Testis (tissue), 2 donors: ENCODE measurements around the gene HSFX3.
"Not testable (repeated sequence)": the region's sequence is repeated elsewhere in the genome, so short reads cannot be mapped to it uniquely, and the experiment has no call there.

Source experiments
- POLR2A ChIP-seq: fragments of 450-650 bp; IDR thresholded peaks from one replicate; pipeline ENCODE4 v1.6.1; 2017; ENCODE audit warnings: antibody characterized with exemption, mild to moderate bottlenecking, moderate library complexity
- TF ChIP-seq, protein P1 (sequence below), 3 experiments: fragments of 450-650 bp in 2 of 3; fragments of 200-600 bp in 1 of 3; sonication (generic) in 1 of 3; IDR thresholded peaks; one replicate each; pipeline ENCODE4 v1.5.1; 2016 to 2019; ENCODE audit warnings: antibody characterized with exemption in 3 of 3, mild to moderate bottlenecking in 2 of 3, moderate library complexity in 1 of 3

DNA sequence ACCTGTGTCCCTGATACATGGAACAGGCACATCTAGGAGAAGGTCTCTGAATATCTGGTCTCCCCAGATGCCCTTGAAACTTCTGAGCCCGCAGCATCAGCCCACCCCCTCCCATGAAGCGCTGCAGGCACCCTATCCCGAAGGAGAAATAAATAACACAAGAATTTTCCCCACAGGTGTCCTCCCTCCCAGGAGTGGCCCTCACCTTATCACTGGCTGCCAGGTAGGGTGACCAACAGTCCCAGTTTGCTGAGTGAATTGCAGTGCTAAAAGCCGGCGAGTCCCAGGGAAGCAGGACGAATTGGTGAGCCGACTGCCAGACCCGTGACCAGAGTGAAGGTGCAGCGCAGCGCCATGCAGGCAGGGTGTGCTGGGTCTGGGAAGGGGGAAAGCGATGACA is 15.7 kb downstream of the HSFX3 start:
- TF ChIP-seq, protein P1, sequence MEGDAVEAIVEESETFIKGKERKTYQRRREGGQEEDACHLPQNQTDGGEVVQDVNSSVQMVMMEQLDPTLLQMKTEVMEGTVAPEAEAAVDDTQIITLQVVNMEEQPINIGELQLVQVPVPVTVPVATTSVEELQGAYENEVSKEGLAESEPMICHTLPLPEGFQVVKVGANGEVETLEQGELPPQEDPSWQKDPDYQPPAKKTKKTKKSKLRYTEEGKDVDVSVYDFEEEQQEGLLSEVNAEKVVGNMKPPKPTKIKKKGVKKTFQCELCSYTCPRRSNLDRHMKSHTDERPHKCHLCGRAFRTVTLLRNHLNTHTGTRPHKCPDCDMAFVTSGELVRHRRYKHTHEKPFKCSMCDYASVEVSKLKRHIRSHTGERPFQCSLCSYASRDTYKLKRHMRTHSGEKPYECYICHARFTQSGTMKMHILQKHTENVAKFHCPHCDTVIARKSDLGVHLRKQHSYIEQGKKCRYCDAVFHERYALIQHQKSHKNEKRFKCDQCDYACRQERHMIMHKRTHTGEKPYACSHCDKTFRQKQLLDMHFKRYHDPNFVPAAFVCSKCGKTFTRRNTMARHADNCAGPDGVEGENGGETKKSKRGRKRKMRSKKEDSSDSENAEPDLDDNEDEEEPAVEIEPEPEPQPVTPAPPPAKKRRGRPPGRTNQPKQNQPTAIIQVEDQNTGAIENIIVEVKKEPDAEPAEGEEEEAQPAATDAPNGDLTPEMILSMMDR (IDR thresholded peaks at IDR 0.05) = not testable (repeated sequence)
- not testable (repeated sequence) for TF ChIP-seq POLR2A
